Neutrophil (primary cell): ENCODE data around the gene HTRA1.

ENCODE experiments used
- H3K27ac ChIP-seq: fragments of 200-600 bp; sonication (generic); 2 replicates; pipeline ENCODE4 v1.5.1; 2016; ENCODE audit warnings: mild to moderate bottlenecking, moderate library complexity
- H3K27me3 ChIP-seq: fragments of 200-600 bp; sonication (generic); 2 replicates; pipeline ENCODE4 v1.6.0; 2016; ENCODE audit warnings: mild to moderate bottlenecking
- H3K36me3 ChIP-seq: fragments of 200-600 bp; sonication (generic); 2 replicates; pipeline ENCODE4 v1.5.1; 2017
- H3K4me1 ChIP-seq, 2 experiments: fragments of 200-600 bp in 1 of 2; sonication (generic) in 1 of 2; 1 replicate in 1 of 2; 2 replicates in 1 of 2; pipeline versions ENCODE4 v1.5.1 to v1.6.1; 2013 to 2016; ENCODE audit warnings: low read depth in 1 of 2, low read length in 1 of 2, mild to moderate bottlenecking in 1 of 2, moderate library complexity in 1 of 2; ENCODE audit not compliant: control insufficient read depth in 1 of 2, insufficient read depth in 1 of 2
- H3K4me3 ChIP-seq, 2 experiments: fragments of 200-600 bp in 1 of 2; sonication (generic) in 1 of 2; 1 replicate in 1 of 2; 2 replicates in 1 of 2; pipeline ENCODE4 v1.5.1; 2013 to 2016; ENCODE audit warnings: low read depth in 1 of 2, low read length in 1 of 2, mild to moderate bottlenecking in 1 of 2, moderate library complexity in 1 of 2
- H3K9me3 ChIP-seq: fragments of 200-600 bp; sonication (generic); 2 replicates; pipeline ENCODE4 v1.5.1; 2016
- TF ChIP-seq, protein P1 (sequence below): fragments of 200-600 bp; sonication (generic); IDR thresholded peaks from 2 replicates; pipeline ENCODE4 v1.5.1; 2016; ENCODE audit warnings: antibody characterized with exemption

The HTRA1 gene

DNA sequence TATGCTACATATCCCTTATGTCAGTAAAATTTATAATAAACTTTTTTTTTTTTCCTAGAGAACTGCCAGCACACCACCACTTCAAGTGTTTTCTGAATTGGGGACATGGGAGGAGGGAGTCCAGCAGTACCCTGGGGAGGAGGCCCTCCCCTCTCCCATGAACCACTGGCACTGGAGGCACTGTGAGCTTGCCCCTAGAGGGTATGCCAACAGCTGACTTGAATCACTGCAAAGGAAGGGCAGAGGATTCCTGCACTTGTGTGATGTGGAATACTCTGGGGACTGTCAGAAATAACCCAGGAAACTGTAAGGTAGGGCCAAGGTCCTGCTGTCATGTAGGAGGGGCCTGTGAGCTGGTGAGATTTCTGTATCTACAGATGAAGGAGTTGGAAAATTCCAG, 15.4 kb upstream of the HTRA1 start:
- Histone ChIP-seq H3K4me3 (no peak overlapping the region), H3K4me1 (no peaks in the 10 kb centered on the region), H3K27me3 (peaks cover 61% of the 10 kb centered on the region), H3K27ac (no peak overlapping the region), H3K9me3 (no peaks in the 10 kb centered on the region), H3K36me3 (no peaks in the 10 kb centered on the region)
- TF ChIP-seq, protein P1, sequence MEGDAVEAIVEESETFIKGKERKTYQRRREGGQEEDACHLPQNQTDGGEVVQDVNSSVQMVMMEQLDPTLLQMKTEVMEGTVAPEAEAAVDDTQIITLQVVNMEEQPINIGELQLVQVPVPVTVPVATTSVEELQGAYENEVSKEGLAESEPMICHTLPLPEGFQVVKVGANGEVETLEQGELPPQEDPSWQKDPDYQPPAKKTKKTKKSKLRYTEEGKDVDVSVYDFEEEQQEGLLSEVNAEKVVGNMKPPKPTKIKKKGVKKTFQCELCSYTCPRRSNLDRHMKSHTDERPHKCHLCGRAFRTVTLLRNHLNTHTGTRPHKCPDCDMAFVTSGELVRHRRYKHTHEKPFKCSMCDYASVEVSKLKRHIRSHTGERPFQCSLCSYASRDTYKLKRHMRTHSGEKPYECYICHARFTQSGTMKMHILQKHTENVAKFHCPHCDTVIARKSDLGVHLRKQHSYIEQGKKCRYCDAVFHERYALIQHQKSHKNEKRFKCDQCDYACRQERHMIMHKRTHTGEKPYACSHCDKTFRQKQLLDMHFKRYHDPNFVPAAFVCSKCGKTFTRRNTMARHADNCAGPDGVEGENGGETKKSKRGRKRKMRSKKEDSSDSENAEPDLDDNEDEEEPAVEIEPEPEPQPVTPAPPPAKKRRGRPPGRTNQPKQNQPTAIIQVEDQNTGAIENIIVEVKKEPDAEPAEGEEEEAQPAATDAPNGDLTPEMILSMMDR = no peak

DNA sequence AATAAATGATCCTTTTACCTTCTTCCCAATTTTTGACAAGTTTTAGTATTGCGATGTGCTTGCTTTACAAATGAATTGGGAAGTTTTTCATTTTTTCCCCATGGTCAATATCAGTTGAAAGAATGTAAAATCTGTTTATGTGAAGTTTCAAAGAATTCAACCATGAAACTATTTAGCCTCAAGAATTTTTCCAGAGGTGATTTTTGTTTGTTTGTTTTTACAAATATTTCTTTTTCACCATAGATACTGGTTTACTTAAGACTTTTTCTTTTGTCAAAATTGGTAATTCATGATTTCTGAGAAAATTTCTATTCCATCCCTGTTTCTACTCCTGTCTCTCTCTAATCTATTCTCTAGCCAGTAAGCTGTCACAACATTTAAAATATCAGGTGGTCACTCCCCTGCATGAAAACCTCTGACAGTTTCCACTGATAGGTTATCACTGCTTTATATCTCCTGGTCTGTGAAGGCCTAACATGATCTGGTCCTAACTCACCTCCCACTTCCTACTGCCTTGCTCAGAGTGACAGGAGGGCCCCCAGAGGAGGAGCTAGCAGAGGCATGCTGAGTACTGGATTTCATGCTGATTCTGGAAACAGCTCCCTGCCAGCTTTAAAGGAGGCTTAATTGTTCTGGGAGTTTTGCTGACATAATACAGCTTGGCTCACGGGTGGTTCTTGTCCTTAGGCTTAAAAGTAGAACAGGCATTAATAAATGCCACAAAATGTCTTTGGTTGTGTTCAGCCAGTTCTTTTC, 14.5 kb upstream of the HTRA1 start:
- no peaks in the 10 kb centered on the region for H3K36me3 ChIP-seq
- H3K4me3 ChIP-seq = no peak overlapping the region
- H3K4me1 ChIP-seq = no peaks in the 10 kb centered on the region
- H3K9me3 ChIP-seq = no peaks in the 10 kb centered on the region
- no peak overlapping the region for H3K27ac ChIP-seq
- TF ChIP-seq, protein P1 = no peak
- H3K27me3 ChIP-seq = peaks cover 64% of the 10 kb centered on the region

DNA sequence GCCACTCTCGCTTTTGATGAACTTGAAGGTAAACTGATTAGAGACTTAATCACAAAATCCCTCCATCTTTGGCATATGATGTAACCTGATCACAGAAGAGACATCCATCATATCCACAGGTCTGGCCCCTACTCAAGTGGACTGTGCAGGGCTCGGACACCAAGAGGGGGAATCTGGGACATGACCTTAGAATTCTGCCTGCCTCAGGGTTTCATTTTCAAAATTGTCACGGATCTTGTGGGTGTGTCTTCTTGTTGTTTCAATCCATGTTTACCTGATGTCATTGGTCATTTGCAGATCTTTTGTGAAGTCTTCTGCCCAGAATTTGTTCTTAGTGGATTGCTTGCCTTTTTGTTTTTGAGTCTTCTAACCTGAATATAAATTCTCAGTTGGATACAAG, 12.8 kb upstream of the HTRA1 start:
- H3K36me3 ChIP-seq = no peaks in the 10 kb centered on the region
- TF ChIP-seq, protein P1 = no peak
- H3K27ac ChIP-seq = no peak overlapping the region
- no peaks in the 10 kb centered on the region for H3K4me1 ChIP-seq
- H3K9me3 ChIP-seq = no peaks in the 10 kb centered on the region
- H3K4me3 ChIP-seq = no peak overlapping the region
- peaks cover 64% of the 10 kb centered on the region for H3K27me3 ChIP-seq

GRCh38 chr10:122449153-122449552, 12.2 kb upstream of the HTRA1 start:
- TF ChIP-seq, protein P1 = no peak
- peaks cover 64% of the 10 kb centered on the region for H3K27me3 ChIP-seq
- H3K4me3 ChIP-seq = no peak overlapping the region
- no peaks in the 10 kb centered on the region for H3K4me1 ChIP-seq
- H3K36me3 ChIP-seq = no peaks in the 10 kb centered on the region
- no peaks in the 10 kb centered on the region for H3K9me3 ChIP-seq
- H3K27ac ChIP-seq = no peak overlapping the region

- Histone ChIP-seq H3K36me3 (no peaks in the 10 kb centered on the region), H3K4me3 (no peak overlapping the region), H3K27ac (no peak overlapping the region), H3K27me3 (peaks cover 62% of the 10 kb centered on the region), H3K4me1 (no peaks in the 10 kb centered on the region), H3K9me3 (no peaks in the 10 kb centered on the region)
- TF ChIP-seq, protein P1 = no peak
Measured at GRCh38 chr10:122450353-122450990, 10.9 kb upstream of the HTRA1 start.
